LNCaP clone FGC (cell line): ENCODE measurements around the gene MPPED1.

Experiments
- DNase-seq: peaks from one replicate; pipeline ENCODE4 v3.0.0-alpha.2; 2011; ENCODE audit warnings: low read depth
- H3K4me3 ChIP-seq: 2 replicates; pipeline ENCODE4 v1.5.1; 2011; ENCODE audit warnings: mild to moderate bottlenecking, low read depth, low read length, control low read depth
- CTCF ChIP-seq: IDR thresholded peaks from 2 replicates; pipeline ENCODE4 v1.5.1; 2012; ENCODE audit warnings: mild to moderate bottlenecking; ENCODE audit not compliant: control insufficient read depth, insufficient read depth; ENCODE audit errors: extremely low read depth

MPPED1 gene

GRCh38 chr22:43440556-43440955 is 28.7 kb downstream of the MPPED1 start:
- no peak for TF ChIP-seq CTCF
- H3K4me3 ChIP-seq: no peak overlapping the region
- no peak for DNase-seq

GRCh38 chr22:43441216-43441615 is 29.4 kb downstream of the MPPED1 start:
- TF ChIP-seq CTCF: no peak
- no peak for DNase-seq
- no peak overlapping the region for H3K4me3 ChIP-seq

- no peak for DNase-seq
- H3K4me3 ChIP-seq: no peak overlapping the region
- no peak for TF ChIP-seq CTCF
Observed at GRCh38 chr22:43441751-43442150, 29.9 kb downstream of the MPPED1 start.

- DNase-seq: no peak
- no peak overlapping the region for H3K4me3 ChIP-seq
- no peak for TF ChIP-seq CTCF
Observed at GRCh38 chr22:43442386-43443151, 30.8 kb downstream of the MPPED1 start.

GRCh38 chr22:43443152-43443471 is 31.3 kb downstream of the MPPED1 start:
- no peak for DNase-seq
- no peak for TF ChIP-seq CTCF
- no peak overlapping the region for H3K4me3 ChIP-seq

- DNase-seq: peak; percentile 23
- TF ChIP-seq CTCF: no peak
- no peak overlapping the region for H3K4me3 ChIP-seq
Observed at GRCh38 chr22:43446037-43446803, 34.4 kb downstream of the MPPED1 start.
